Esophagus muscularis mucosa (tissue), 3 donors: ENCODE measurements around the gene SLC39A6.

Experiments used
- CTCF ChIP-seq, 3 experiments: fragments of 200-600 bp in 2 of 3; fragments of 450-650 bp in 1 of 3; sonication (generic) in 2 of 3; IDR thresholded peaks; one replicate each; pipeline ENCODE4 v1.5.1; 2017 to 2019; ENCODE audit warnings: antibody characterized with exemption in 3 of 3, mild to moderate bottlenecking in 2 of 3, moderate library complexity in 1 of 3
- POLR2A ChIP-seq: fragments of 450-650 bp; IDR thresholded peaks from one replicate; pipeline ENCODE4 v1.6.1; 2017; ENCODE audit warnings: antibody characterized with exemption, moderate library complexity, mild to moderate bottlenecking, low read depth
- POLR2AphosphoS5 ChIP-seq, 2 donors: sonication (generic); formaldehyde crosslinking; IDR thresholded peaks; one replicate each; pipeline ENCODE4 v1.6.1; 2017; ENCODE audit warnings: antibody characterized with exemption in 2 of 2

DNA sequence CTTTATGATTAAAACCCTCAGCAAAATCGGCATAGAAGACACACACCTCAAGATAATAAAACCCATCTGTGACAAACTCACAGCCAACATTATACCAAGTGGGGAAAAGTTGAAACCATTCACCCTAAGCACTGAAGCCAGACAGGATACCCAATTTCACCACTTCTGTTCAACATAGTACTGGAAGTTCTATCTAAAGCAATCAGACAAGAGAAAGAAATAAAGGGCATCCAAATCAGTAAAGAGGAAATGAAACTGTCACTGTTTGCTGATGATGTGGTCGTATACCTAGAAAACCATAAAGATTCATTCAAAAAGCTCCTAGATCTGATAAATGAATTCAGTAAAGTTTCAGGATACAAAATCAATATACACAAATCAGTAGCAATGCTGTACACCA, 45.4 kb downstream of the SLC39A6 start:
- TF ChIP-seq CTCF (IDR thresholded peaks at IDR 0.05) (no peak), POLR2A (no peak), POLR2AphosphoS5 (IDR thresholded peaks at IDR 0.05) (no peak)
